ENCODE data around the gene RPL12.

- TF ChIP-seq, protein P1, sequence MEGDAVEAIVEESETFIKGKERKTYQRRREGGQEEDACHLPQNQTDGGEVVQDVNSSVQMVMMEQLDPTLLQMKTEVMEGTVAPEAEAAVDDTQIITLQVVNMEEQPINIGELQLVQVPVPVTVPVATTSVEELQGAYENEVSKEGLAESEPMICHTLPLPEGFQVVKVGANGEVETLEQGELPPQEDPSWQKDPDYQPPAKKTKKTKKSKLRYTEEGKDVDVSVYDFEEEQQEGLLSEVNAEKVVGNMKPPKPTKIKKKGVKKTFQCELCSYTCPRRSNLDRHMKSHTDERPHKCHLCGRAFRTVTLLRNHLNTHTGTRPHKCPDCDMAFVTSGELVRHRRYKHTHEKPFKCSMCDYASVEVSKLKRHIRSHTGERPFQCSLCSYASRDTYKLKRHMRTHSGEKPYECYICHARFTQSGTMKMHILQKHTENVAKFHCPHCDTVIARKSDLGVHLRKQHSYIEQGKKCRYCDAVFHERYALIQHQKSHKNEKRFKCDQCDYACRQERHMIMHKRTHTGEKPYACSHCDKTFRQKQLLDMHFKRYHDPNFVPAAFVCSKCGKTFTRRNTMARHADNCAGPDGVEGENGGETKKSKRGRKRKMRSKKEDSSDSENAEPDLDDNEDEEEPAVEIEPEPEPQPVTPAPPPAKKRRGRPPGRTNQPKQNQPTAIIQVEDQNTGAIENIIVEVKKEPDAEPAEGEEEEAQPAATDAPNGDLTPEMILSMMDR (conservative IDR thresholded peaks at IDR 0.05 in 1 of 2, IDR thresholded peaks at IDR 0.05 in 1 of 2; ENCODE audit: extremely low read depth in 1 of 2, insufficient read depth in 1 of 2, low read depth in 1 of 2, low read length in 2 of 2): peak in 1 of 2 donors; percentile 3
- no peak for TF ChIP-seq EZH2 (IDR thresholded peaks at IDR 0.05; ENCODE audit: borderline replicate concordance, low read length)
These were observed 3.6 kb downstream of the RPL12 start for GRCh38 chr9:127447416-127448111.
